Bronchial epithelial cell (primary cell): ENCODE data around the gene FOXD2. TPM values are rescaled to one million over a fixed set of nuclear protein-coding genes. Genes with fewer than 3 reads are reported as not detected.

Experiments used
- DNase-seq: peaks from one replicate; pipeline ENCODE4 v3.0.0-alpha.2; 2010; ENCODE audit warnings: low read depth
- FAIRE-seq: peaks from 2 replicates; lab custom pipeline; 2011; peaks lifted over from hg19 to GRCh38; lab: Jason Lieb, UNC
- H3K27me3 ChIP-seq: 2 replicates; pipeline ENCODE4 v1.5.1; 2011; ENCODE audit warnings: low read length; ENCODE audit not compliant: control insufficient read depth, insufficient read depth
- H3K36me3 ChIP-seq: 2 replicates; pipeline ENCODE4 v1.5.1; 2011; ENCODE audit warnings: low read length; ENCODE audit not compliant: control insufficient read depth, insufficient read depth
- H3K4me3 ChIP-seq: 2 replicates; pipeline ENCODE4 v1.5.1; 2011; ENCODE audit warnings: mild to moderate bottlenecking, low read depth, low read length, control low read depth
- total RNA-seq: library from RNA; depleted of rRNA; stranded (reverse); fragments of >200 nt; gene quantifications from 2 replicates; pipeline ENCODE4 v1.2.1, GENCODE V29; 2014
- TF ChIP-seq, protein P1 (sequence below): IDR thresholded peaks from 2 replicates; pipeline ENCODE4 v1.5.1; 2011; ENCODE audit warnings: mild to moderate bottlenecking, moderate library complexity, low read length, control low read depth, inconsistent platforms; ENCODE audit not compliant: insufficient read depth, severe bottlenecking

Gene FOXD2
- total RNA-seq, 1 donor from 2014 or later, result not detected

DNA sequence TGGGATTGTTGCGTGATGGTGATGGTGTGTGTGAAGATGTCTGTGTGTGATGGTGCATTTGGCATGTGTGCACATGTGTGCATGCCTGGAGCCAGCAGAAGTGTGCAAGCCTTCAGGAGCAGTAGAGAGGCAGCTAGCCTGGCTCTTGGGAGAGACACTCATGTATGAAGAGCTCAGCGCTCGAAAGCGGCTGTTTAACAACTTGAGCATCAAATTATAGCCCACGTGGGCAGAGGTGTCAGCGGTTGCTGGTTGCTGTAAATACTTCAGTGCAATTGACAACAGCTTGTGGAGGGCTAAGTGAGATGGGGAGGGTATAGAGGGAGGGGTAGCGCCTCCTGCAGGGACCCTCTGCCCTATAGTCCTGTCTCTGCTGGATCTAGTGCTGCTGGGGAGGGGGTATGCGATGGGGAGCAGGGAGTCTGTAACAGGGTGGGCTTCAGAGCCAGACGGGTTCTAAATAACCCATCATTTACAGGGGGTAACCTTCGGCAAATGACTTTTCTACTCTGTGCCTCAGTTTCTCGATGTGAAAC lies 21.5 kb downstream of the FOXD2 start:
- Histone ChIP-seq H3K27me3 (peaks cover 13% of the 10 kb centered on the region), H3K4me3 (no peak overlapping the region), H3K36me3 (no peaks in the 10 kb centered on the region)
- peak; percentile 68 for FAIRE-seq
- no peak for DNase-seq
- TF ChIP-seq, protein P1, sequence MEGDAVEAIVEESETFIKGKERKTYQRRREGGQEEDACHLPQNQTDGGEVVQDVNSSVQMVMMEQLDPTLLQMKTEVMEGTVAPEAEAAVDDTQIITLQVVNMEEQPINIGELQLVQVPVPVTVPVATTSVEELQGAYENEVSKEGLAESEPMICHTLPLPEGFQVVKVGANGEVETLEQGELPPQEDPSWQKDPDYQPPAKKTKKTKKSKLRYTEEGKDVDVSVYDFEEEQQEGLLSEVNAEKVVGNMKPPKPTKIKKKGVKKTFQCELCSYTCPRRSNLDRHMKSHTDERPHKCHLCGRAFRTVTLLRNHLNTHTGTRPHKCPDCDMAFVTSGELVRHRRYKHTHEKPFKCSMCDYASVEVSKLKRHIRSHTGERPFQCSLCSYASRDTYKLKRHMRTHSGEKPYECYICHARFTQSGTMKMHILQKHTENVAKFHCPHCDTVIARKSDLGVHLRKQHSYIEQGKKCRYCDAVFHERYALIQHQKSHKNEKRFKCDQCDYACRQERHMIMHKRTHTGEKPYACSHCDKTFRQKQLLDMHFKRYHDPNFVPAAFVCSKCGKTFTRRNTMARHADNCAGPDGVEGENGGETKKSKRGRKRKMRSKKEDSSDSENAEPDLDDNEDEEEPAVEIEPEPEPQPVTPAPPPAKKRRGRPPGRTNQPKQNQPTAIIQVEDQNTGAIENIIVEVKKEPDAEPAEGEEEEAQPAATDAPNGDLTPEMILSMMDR, result no peak

DNA sequence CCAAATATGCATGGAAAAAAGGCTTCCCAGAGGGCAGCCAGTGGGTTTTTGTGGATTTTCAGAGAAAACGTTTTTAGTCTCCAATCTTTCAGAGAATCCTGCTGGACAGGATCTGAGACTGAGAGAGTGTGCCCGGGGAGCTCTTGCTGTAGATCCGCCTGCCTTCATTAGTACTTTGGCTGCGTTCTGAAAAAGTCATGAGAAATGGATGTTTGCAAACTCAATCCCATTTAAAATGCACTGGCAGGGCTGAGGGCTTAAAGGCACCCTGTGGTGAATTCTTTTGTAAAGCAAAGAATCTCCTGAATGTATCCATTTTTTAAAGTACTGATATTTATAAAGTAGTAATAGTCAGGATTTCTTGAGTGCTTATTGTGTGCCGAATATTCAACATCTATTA lies 22.2 kb downstream of the FOXD2 start:
- TF ChIP-seq, protein P1, result no peak
- FAIRE-seq (no peak), DNase-seq (no peak)
- H3K36me3 ChIP-seq, result no peaks in the 10 kb centered on the region
- no peak overlapping the region for H3K4me3 ChIP-seq
- peaks cover 13% of the 10 kb centered on the region for H3K27me3 ChIP-seq

DNA sequence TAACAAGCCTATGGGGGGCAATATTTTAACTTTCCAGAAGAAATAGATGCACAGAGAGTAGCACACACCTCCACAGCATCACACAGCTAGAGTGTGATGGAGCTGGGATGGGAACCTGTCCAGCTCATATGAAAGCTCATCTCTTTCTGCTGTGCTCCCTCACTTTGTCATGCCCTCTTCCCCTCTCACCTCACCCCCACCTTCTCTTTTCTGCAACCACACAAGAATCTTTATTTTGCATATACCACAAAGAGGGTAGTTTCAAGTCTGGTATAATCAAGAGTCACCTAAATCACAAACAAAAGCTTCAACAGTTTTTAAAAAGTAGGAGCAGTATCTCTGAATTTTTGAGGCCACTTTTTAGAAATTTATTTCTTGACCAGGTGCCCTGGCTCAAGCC lies 22.6 kb downstream of the FOXD2 start:
- TF ChIP-seq, protein P1, result no peak
- DNase-seq, result no peak
- H3K27me3 ChIP-seq, result peaks cover 13% of the 10 kb centered on the region

DNA sequence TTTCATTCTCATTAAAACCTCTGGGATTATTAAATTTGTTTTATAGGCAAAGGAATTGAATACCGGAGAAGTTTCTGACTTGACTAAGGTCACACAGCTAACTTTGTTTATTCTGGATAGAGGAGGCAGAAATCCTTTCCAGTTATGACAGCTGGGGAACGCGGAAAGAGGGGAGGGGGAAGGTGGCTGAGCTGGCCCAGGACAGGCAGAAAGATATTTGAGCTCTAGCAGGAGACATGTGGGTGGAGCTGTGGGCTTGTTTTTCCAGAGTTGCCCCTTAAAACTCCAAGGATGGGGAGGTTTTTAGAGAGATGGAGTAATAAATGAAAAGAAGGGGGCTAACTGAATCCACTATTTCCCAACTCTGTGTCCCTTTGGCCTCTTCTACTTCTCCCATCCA lies 27.8 kb downstream of the FOXD2 start:
- FAIRE-seq (no peak), DNase-seq (no peak)
- Histone ChIP-seq H3K27me3 (peaks cover 4% of the 10 kb centered on the region), H3K4me3 (no peak overlapping the region), H3K36me3 (no peaks in the 10 kb centered on the region)
- TF ChIP-seq, protein P1, result no peak

More for the DNA sequence above, 22.6 kb downstream of the FOXD2 start:
- FAIRE-seq, result no peak
- H3K36me3 ChIP-seq, result no peaks in the 10 kb centered on the region
- H3K4me3 ChIP-seq, result no peak overlapping the region

DNA sequence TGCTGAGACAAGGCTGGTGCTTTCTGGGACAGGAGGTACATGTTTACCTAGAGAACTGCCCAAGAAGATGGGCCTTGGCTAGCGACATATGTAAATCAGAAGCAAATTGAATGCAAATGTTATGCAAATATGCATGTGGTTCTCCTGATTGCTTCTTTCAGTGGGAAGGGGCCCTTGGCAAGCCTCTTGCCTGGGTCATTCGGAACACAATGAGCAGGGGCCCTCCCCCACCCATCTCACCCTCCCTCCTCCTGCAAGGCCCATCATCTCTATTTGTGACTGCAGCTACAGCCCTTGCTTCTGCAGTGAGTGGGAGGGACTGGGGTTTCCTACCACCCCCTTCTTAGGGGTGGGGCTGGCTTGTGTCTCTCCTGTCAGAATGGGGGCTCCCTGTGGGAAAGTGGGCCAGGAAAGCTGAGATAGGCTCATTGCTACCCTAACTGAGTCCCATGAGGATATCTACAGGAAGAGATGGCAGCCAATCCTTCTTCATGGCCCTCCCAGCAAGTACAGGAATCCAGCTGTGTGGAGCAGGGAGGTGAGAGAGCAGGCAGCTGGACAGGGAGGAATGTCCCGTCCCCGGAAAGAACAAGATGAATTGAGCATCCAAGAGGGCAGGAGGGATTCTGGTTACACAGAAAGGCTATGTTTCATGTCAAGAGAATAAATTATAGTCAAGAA lies 31.0 kb downstream of the FOXD2 start:
- FAIRE-seq (no peak), DNase-seq (no peak)
- Histone ChIP-seq H3K27me3 (no peaks in the 10 kb centered on the region), H3K36me3 (no peaks in the 10 kb centered on the region), H3K4me3 (no peak overlapping the region)
- TF ChIP-seq, protein P1, result no peak
